Measurements from ENCODE around the gene HHATL. TPM values are rescaled to one million over a fixed set of nuclear protein-coding genes. Genes with fewer than 3 reads are reported as not detected.

Gene HHATL, protein sequence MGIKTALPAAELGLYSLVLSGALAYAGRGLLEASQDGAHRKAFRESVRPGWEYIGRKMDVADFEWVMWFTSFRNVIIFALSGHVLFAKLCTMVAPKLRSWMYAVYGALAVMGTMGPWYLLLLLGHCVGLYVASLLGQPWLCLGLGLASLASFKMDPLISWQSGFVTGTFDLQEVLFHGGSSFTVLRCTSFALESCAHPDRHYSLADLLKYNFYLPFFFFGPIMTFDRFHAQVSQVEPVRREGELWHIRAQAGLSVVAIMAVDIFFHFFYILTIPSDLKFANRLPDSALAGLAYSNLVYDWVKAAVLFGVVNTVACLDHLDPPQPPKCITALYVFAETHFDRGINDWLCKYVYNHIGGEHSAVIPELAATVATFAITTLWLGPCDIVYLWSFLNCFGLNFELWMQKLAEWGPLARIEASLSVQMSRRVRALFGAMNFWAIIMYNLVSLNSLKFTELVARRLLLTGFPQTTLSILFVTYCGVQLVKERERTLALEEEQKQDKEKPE
- total RNA-seq: not detected

DNA sequence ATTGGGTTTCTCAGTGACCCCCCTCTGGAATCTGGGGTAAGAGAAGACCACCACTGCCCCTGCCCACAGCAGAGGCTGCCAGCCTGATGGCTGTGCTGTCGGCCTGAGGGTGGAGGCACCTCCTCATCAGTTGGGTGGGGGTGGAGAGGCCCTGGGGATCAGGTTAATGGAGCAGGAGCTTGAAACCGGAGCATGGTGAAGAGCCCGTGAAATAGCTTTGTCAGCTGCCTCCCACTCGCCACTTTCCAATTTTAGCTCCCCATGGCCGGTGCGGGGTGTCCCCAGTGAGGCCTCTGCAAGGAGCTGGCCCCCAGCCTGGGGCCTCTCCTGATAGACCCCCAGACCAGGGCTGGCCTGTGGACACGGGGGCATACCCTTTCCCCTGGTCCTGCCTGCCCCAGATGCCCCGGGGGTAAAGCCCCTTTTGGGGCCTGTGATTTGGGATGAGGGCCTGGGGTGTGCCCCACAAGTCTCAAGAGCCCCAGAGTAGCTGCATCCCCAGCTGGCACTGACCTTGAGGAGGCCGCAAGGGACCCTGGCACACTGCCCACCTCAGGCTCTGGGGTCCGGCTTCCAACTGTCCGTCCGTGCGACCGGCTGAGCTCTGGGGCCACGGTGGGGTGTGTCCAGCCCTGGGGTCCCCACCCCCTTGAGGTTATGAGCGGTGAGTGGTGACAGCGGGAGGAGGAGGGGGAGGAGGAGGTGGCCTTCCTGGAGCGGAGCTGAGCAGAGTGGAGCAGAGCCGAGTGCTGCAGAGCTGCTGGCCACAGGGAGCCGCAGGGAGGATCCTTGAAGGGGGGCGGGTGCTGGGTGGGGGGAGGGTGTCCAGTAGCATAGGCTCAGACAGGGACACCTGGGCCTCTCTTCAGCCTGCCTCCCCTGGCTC, at the start of gene HHATL:
Gene HHATL (minus strand): TSS at position 733 of the 886 bp plus-strand sequence. CDS start 1,972 bp downstream, outside the sequence.
- Mint-ChIP-seq H3K4me3 (no peak within 1 kb of the TSS), H3K9me3 (no peaks in the 10 kb centered on the region), H3K4me1 (ENCODE audit: low read depth) (peaks cover 9% of the 10 kb centered on the region), H3K27ac (no peak within 1 kb of the TSS), H3K36me3 (ENCODE audit: insufficient read depth in 2 of 2) (no peaks in the 10 kb centered on the region), H3K27me3 (ENCODE audit: low read depth) (peaks cover 9% of the 10 kb centered on the region)
- DNase-seq (no peak), ATAC-seq (replicated peaks in 1 of 2) (no peak)

DNA sequence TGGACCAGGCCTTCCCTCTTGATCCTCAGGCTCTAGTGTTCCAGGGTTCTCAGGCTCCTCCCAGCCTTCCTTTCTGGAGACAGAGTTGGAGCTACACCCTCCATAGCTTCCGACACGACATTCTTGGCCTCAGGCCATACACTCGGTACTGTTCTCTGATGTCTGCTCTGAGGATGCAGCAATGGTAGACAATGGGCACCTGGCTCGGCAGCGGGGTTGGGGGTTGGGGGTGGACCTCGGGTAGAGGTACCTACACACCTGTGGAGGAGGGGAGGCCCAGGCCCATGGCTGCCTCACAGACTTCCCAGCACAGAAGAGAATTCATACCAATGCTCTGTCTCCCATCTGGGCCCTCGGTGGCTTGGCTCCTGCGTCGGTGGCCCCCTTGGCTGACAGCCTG, 49.0 kb upstream of the HHATL start:
- Mint-ChIP-seq H3K36me3 (ENCODE audit: insufficient read depth in 2 of 2) (no peaks in the 10 kb centered on the region), H3K27ac (no peak overlapping the region), H3K9me3 (no peaks in the 10 kb centered on the region), H3K4me1 (ENCODE audit: low read depth) (peaks cover 14% of the 10 kb centered on the region), H3K4me3 (no peak overlapping the region), H3K27me3 (ENCODE audit: low read depth) (no peaks in the 10 kb centered on the region)
- ATAC-seq (replicated peaks in 1 of 2): no peak
- no peak for DNase-seq

DNA sequence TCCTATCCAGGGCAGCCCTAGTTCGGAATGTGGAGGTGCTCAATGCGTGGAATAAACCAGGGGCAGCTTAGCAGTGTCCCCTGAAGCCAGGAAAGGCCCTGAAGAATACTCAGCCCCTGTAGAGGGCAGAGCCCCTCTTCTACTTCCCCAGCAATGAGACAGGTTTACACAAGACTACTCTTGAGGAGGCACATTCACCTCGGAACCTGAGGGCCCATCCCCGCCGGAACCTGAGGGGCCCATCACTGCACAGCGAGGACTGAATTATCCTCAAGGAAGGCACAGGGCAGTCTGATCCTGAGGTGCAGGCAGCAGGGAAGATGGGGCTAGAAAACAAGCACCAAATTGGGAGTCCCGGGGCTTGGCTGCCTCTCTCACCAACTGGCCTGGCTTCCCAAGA, 48.2 kb upstream of the HHATL start:
- Mint-ChIP-seq H3K27ac (no peak overlapping the region), H3K4me1 (ENCODE audit: low read depth) (peaks cover 14% of the 10 kb centered on the region), H3K4me3 (no peak overlapping the region), H3K36me3 (ENCODE audit: insufficient read depth in 2 of 2) (no peaks in the 10 kb centered on the region), H3K9me3 (no peaks in the 10 kb centered on the region), H3K27me3 (ENCODE audit: low read depth) (no peaks in the 10 kb centered on the region)
- no peak for DNase-seq
- ATAC-seq (replicated peaks in 1 of 2): no peak

DNA sequence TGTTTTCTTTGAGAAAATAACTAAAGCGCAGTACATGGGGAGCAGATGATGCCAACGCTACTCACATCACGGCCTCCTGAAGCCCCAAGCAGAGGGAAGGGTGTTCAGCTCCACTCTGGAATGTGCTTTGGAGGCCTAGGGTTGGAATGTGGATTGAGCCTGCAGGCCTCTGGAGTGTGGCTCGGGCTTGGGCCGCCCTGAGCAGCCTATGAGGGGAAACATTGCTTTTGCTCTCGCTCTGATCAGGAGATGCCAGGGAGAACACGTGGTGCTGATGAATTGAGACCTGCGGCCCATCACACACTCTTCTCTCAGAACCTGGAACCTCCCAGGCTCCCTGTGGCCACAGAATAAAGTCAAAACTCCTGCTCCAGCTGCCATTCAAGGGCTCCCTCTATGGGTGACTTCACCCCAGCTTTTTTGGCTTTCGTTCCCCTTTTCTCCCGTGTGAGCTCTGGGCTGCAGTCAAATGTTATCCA, 47.2 kb upstream of the HHATL start:
- DNase-seq (no peak), ATAC-seq (replicated peaks in 1 of 2) (no peak)
- H3K4me1 Mint-ChIP-seq (ENCODE audit: low read depth): peaks cover 14% of the 10 kb centered on the region
- H3K27me3 Mint-ChIP-seq (ENCODE audit: low read depth): no peaks in the 10 kb centered on the region
- no peak overlapping the region for H3K27ac Mint-ChIP-seq
- no peaks in the 10 kb centered on the region for H3K9me3 Mint-ChIP-seq
- H3K4me3 Mint-ChIP-seq: no peak overlapping the region
- H3K36me3 Mint-ChIP-seq (ENCODE audit: insufficient read depth in 2 of 2): no peaks in the 10 kb centered on the region

DNA sequence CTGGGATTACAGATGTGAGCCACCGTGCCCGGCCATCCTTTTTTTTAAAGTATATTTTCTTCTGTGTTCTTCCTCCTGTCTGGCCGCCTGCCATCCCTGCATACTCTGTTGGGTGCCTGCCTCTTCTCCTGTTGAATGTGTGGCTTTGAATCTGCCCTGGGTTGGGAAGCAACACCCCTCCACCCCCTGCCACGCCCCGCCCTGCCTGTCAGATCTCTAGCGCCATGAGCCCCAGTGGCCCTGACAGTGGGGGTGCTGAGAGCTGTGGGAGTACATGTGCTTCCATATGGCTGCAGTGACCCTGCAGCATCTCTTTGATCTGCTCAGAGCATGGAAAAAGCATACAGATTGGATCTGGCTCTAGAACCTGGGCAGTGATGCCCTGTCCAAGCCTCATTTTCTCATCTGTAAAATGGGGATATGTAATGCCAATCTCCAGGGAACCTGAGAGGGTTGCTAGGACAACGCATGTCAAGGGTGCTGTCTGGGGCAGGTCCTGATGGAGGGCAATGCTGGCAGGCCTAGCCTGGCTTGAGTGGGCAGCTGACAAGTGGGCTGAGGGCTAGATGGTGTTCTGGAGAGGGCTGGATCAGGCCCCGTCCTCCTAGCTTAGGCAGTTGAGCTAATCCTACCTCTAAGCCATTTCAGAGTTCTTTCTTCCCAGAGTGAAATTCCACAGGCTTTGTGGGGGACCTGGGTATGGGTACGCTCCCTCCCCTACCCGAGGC, 46.6 kb upstream of the HHATL start:
- Mint-ChIP-seq H3K4me1 (ENCODE audit: low read depth) (peaks cover 14% of the 10 kb centered on the region), H3K4me3 (no peak overlapping the region), H3K27me3 (ENCODE audit: low read depth) (no peaks in the 10 kb centered on the region), H3K27ac (no peak overlapping the region), H3K36me3 (ENCODE audit: insufficient read depth in 2 of 2) (no peaks in the 10 kb centered on the region), H3K9me3 (no peaks in the 10 kb centered on the region)
- DNase-seq (no peak), ATAC-seq (replicated peaks in 1 of 2) (no peak)

DNA sequence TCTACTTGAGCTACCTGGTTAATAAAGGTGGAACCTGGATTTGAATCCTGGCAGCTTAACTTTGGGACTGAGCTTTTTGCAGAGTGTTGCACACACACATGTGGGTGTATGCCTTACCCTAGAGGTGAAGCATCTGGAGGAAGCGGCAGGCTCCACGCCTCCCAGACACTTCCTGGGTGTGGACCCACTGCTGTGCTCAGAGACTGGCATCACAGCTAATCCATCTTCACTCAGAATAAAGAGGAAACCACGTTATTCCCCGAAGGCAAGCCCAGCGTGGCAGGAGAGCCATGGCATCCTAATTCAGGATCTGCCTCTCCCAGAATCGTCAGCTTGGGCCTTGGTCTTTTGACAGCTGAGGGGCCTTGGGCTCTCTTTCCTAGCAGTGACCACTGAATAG, 45.0 kb upstream of the HHATL start:
- no peaks in the 10 kb centered on the region for H3K27me3 Mint-ChIP-seq (ENCODE audit: low read depth)
- peaks cover 14% of the 10 kb centered on the region for H3K4me1 Mint-ChIP-seq (ENCODE audit: low read depth)
- H3K36me3 Mint-ChIP-seq (ENCODE audit: insufficient read depth in 2 of 2): no peaks in the 10 kb centered on the region
- H3K9me3 Mint-ChIP-seq: no peaks in the 10 kb centered on the region
- H3K27ac Mint-ChIP-seq: no peak overlapping the region
- H3K4me3 Mint-ChIP-seq: no peak overlapping the region
- ATAC-seq (replicated peaks in 1 of 2) (no peak), DNase-seq (no peak)

DNA sequence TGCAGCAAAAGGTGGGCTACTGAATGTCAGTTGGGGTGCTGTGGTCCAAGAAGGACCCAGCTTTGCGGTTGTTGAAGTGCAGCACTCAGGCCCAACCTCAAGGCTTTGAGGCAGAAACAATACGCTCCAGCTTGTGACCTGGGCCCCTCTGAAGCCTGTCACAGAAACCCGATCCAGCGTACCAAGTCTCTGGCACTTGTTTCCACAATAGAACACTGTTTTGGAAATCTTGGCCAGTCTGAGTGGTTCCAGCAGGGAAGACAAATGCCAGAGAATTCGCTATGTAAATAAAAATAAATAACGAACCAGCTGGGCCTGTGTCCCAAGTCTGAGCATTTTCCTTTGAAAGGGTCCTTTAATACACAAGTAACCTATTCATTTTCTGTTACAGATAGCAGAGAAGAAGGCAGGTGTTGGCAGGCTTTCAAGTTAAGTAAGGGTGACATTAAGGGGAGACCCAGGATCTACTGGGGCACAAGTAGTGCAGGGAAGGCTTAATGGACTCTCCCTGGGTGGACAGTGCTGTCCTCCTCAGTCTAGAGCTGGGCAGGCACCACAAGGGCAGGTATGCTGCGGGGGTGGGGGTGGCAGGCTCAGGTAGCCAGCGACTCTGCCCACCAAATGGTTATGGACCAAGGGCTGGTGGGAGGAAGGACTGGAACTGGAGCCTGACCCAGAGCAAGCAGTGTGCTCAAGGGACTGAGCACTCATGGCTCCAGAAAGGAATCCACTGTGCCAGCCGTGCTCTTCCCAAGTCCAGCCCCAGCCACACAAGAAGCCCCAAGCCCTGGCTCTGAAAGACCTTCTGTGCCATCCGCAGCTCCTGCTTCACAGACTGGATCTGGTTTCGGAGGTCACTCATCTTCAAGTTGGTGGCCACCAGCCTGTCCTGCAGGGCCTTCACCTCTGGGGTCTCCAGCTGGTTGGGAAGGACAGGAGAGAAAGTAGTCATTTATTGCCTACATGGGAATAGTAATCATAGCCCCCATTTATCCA, 44.2 kb upstream of the HHATL start:
- ATAC-seq (replicated peaks in 1 of 2): no peak
- H3K27ac Mint-ChIP-seq: no peak overlapping the region

DNA sequence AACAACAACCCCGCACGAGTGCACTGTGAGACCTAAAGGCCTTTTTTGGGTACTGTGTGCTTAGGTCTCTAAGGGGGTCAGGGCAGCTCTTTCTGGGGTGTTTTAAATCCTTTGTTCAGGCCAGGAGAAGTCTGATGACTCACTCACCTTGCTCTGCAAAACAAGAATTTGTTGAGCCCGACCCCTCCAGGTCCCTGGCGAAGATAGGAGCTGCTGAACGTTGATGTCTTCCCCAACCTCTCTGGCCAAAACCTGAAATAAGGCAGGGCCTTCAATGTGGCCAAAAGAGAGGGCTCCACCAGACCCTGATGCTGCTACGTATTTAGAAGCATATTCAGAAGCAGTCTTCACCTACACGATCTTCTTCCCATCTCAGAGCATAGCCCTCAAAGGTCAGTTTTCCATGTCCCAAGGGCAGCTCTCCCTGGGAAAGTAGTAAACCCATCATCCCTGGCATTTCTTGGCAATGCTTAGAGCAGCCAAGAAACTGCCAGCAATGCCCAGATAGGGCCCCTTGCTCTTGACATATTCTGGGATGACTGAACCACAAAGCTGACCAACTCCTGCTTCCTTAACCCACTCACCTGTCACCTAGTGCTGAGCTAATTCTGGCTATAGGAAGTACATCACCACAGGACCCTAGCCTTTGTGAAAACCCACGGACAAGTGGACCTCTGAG, 43.3 kb upstream of the HHATL start:
- Mint-ChIP-seq H3K4me3 (no peak overlapping the region), H3K9me3 (no peaks in the 10 kb centered on the region), H3K27me3 (ENCODE audit: low read depth) (no peaks in the 10 kb centered on the region), H3K27ac (no peak overlapping the region), H3K4me1 (ENCODE audit: low read depth) (peaks cover 14% of the 10 kb centered on the region), H3K36me3 (ENCODE audit: insufficient read depth in 2 of 2) (no peaks in the 10 kb centered on the region)
- DNase-seq (no peak), ATAC-seq (replicated peaks in 1 of 2) (no peak)

More for the DNA sequence above, 44.2 kb upstream of the HHATL start:
- Mint-ChIP-seq H3K9me3 (no peaks in the 10 kb centered on the region), H3K36me3 (ENCODE audit: insufficient read depth in 2 of 2) (no peaks in the 10 kb centered on the region), H3K4me1 (ENCODE audit: low read depth) (peaks cover 14% of the 10 kb centered on the region), H3K27me3 (ENCODE audit: low read depth) (no peaks in the 10 kb centered on the region), H3K4me3 (no peak overlapping the region)
- no peak for DNase-seq

DNA sequence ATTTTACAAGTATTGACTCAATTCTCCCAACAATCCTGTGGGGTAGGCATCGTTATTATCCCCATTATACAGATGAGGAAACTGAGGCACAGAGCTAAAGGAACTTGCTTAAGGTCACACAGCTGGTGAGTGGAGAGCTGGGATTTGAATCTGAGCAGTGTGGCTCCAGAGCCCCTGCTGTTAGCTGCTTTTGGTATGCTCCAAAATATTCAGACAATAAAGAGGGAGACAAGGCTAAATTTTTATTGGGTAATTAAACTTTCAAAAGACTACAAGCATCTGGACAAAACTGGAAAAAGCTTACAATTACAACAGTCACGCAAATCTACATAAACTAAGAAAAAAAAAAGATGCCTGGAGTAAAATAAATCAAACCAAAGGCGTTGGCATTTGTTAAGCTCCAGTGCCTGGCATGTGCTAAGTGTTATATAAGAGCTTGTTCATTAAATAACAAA, 42.7 kb upstream of the HHATL start:
- H3K27me3 Mint-ChIP-seq (ENCODE audit: low read depth): no peaks in the 10 kb centered on the region
- no peak for DNase-seq
- H3K4me1 Mint-ChIP-seq (ENCODE audit: low read depth): peaks cover 14% of the 10 kb centered on the region
- no peak overlapping the region for H3K27ac Mint-ChIP-seq
- ATAC-seq (replicated peaks in 1 of 2): no peak
- H3K4me3 Mint-ChIP-seq: no peak overlapping the region
- no peaks in the 10 kb centered on the region for H3K36me3 Mint-ChIP-seq (ENCODE audit: insufficient read depth in 2 of 2)
- no peaks in the 10 kb centered on the region for H3K9me3 Mint-ChIP-seq

DNA sequence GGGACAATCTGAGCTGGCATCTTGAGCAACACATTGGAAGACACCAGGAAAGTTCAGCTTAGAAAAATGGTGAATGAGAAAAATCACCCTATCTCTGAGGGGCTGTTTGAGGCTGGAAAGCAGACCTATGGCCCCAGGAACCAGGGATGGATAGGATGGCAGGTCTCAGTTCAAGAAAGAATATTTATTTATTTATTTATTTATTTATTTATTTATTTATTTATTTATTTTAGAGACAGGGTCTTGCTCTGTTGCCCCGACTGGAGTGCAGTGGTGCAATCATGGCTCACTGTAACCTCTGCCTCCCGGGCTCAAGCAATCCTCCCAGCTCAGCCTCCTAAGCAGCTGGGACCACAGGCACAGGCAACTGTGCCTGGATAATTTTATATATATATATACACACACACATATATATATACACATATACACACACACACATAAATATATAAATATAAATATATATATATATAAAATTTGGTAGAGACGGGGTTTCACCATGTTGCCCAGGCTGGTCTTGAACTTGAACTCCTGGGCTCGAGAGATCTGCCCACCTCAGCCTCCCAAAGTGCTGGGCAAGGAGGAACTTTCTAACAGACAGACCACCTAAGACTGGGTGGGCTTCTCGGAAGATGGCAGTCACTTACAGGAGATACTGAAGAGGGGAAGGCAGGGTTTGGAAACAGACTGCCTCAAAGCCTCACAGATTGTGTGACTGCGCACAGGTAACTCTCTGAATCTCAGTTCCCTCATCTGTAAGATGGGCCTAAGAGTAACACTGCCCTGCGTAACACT, 40.8 kb upstream of the HHATL start:
- no peak overlapping the region for H3K4me3 Mint-ChIP-seq
- no peak for ATAC-seq (replicated peaks in 1 of 2)

DNA sequence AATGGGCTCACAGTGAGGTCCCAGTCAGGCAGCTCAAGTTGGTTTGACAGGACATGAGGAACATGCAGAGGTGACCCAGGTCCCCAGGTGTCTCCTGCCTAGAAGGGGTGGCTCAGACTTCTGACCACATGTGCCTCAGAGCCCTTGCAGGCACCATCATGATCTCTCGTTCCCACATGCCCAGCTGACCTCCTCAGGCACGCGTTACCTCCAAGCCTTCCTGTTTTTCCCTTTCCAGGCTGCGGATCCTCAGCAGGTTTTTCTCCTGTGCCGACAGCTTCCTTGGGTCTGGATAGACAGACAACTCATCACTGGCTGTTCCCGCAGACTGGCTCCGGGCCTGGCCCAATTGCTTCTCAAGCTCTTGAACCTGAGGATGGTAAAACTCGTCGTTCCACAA, 40.1 kb upstream of the HHATL start:
- Mint-ChIP-seq H3K27ac (no peak overlapping the region), H3K4me3 (no peak overlapping the region), H3K9me3 (no peaks in the 10 kb centered on the region), H3K4me1 (ENCODE audit: low read depth) (peaks cover 2% of the 10 kb centered on the region), H3K27me3 (ENCODE audit: low read depth) (no peaks in the 10 kb centered on the region), H3K36me3 (ENCODE audit: insufficient read depth in 2 of 2) (peaks cover 0 to 3% of the 10 kb centered on the region in 2 donors)
- ATAC-seq (replicated peaks in 1 of 2): no peak
- DNase-seq: no peak

More for the DNA sequence above, 40.8 kb upstream of the HHATL start:
- Mint-ChIP-seq H3K4me1 (ENCODE audit: low read depth) (peaks cover 9% of the 10 kb centered on the region), H3K9me3 (no peaks in the 10 kb centered on the region), H3K27me3 (ENCODE audit: low read depth) (no peaks in the 10 kb centered on the region), H3K36me3 (ENCODE audit: insufficient read depth in 2 of 2) (peaks cover 0 to 2% of the 10 kb centered on the region in 2 donors), H3K27ac (no peak overlapping the region)
- DNase-seq: no peak

Measured in activated T-cell treated with anti-CD3 and anti-CD28 coated beads, Interleukin-2, amount 50 U/mL, for 72 hours (primary cell).